ENCODE results near the gene PERCC1.
"Not testable (repeated sequence)": the region's sequence is repeated elsewhere in the genome, so short reads cannot be mapped to it uniquely, and the experiment has no call there.

Gene PERCC1

GRCh38 chr16:1465567-1465915 is 34.7 kb downstream of the PERCC1 start:
- in situ Hi-C loops (cut with MboI; ENCODE audit: low sequenced_read_pairs, unreplicated experiment): no loop called here
- no peak for TF ChIP-seq CTCF (IDR thresholded peaks at IDR 0.05; ENCODE audit: borderline replicate concordance, control extremely low read depth, extremely low read depth, insufficient read depth, missing control alignments)
- no peak for DNase-seq (ENCODE audit: low spot score)

GRCh38 chr16:1466054-1466453 is 35.2 kb downstream of the PERCC1 start:
- in situ Hi-C loops (cut with MboI; ENCODE audit: low sequenced_read_pairs, unreplicated experiment): no loop called here
- no peak for TF ChIP-seq CTCF (IDR thresholded peaks at IDR 0.05; ENCODE audit: borderline replicate concordance, control extremely low read depth, extremely low read depth, insufficient read depth, missing control alignments)
- DNase-seq (ENCODE audit: low spot score): no peak

- DNase-seq (ENCODE audit: low spot score): no peak
- TF ChIP-seq CTCF (IDR thresholded peaks at IDR 0.05; ENCODE audit: borderline replicate concordance, control extremely low read depth, extremely low read depth, insufficient read depth, missing control alignments): no peak
- in situ Hi-C loops (cut with MboI; ENCODE audit: low sequenced_read_pairs, unreplicated experiment): no loop called here
Observed at GRCh38 chr16:1466968-1467521, 36.2 kb downstream of the PERCC1 start.

DNA sequence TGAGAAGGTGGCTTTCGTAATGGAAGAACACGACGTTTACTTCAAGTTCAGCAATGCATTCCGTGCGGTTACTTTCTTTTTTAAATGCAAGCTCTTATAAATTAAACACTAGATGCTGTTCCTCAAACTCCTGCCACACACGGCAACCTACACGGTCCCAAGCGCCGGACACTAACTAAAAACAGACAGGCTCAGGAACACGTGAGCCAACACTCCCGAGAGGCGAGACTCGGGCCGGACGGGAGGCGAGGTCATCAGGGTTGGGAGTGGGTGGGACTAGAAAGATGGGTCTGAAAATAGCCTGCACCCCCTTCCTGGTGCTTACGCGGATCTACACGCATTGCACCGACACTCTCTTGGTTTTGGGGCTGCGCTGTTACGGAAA is 37.5 kb downstream of the PERCC1 start:
- no peak for TF ChIP-seq CTCF (IDR thresholded peaks at IDR 0.05; ENCODE audit: borderline replicate concordance, control extremely low read depth, extremely low read depth, insufficient read depth, missing control alignments)
- DNase-seq (ENCODE audit: low spot score): no peak
- in situ Hi-C loops (cut with MboI; ENCODE audit: low sequenced_read_pairs, unreplicated experiment): no loop called here

GRCh38 chr16:1469141-1469540 is 38.3 kb downstream of the PERCC1 start:
- in situ Hi-C loops (cut with MboI; ENCODE audit: low sequenced_read_pairs, unreplicated experiment): not testable (repeated sequence)

DNA sequence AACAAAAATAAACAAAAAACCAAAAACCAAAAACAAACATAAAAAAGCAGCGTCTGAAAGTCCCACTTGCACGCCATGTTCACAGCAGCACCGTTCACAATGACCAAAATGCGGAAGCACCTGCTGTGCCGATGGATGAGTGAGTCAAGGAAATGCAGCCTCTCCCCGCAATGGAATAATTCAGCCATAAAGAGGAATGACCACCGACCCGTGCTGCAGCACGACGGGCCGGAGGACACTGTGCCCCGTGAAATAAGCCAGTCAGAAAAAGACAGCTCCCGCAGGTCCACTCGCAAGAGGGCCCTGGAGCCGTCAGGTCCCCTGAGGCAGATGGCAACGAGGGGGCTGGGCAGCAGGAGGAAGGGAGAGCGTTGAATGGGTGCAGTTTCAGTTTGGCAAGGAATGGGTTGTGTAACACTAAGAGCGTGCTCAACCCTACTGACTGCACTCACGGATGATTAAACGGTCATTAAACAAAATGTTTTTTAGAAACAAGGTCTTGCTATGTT is 38.9 kb downstream of the PERCC1 start:
- in situ Hi-C loops (cut with MboI; ENCODE audit: low sequenced_read_pairs, unreplicated experiment): no loop called here
- no peak for DNase-seq (ENCODE audit: low spot score)
- no peak for TF ChIP-seq CTCF (IDR thresholded peaks at IDR 0.05; ENCODE audit: borderline replicate concordance, control extremely low read depth, extremely low read depth, insufficient read depth, missing control alignments)

More at GRCh38 chr16:1469141-1469540, 38.3 kb downstream of the PERCC1 start:
- not testable (repeated sequence) for DNase-seq (ENCODE audit: low spot score)

GRCh38 chr16:1470481-1471251 is 39.8 kb downstream of the PERCC1 start:
- in situ Hi-C loops (cut with MboI; ENCODE audit: low sequenced_read_pairs, unreplicated experiment): no loop called here
- DNase-seq (ENCODE audit: low spot score): no peak
- TF ChIP-seq CTCF (IDR thresholded peaks at IDR 0.05; ENCODE audit: borderline replicate concordance, control extremely low read depth, extremely low read depth, insufficient read depth, missing control alignments): no peak
